Activated CD4-positive, CD25-positive, alpha-beta regulatory T cell treated with anti-CD3 and anti-CD28 coated beads, Interleukin-2, amount 50 U/mL, for 16 hours (primary cell): ENCODE results near the gene BRINP3.
"Not testable (repeated sequence)": the region's sequence is repeated elsewhere in the genome, so short reads cannot be mapped to it uniquely, and the experiment has no call there.

ENCODE experiments used
- DNase-seq: peaks from one replicate; pipeline ENCODE4 v3.0.0-alpha.2; 2020; ENCODE audit warnings: low read depth, low spot score

The BRINP3 gene

GRCh38 chr1:190183588-190183987 is 294.1 kb downstream of the BRINP3 start:
- no peak for DNase-seq

DNA sequence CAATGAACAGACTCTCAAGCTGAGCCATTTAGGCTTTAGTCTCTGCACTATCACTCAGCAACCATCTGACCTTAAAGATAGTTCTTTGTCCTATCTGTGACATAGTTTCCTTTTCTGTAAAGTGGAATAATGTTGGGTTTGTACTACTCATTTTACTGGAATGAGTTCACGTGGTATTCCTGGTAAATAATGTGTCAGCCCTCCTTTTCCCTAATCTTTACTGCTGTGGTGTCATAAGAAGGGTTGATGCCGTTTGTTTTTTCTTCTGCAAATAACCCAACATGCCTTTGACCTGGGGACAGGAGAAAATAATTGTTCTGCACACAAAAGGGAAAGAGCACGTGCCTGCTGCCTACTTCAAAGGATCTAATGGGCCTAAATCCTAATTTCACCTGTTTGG is 297.8 kb downstream of the BRINP3 start:
- DNase-seq, result no peak

- no peak for DNase-seq
These were observed 298.8 kb downstream of the BRINP3 start for GRCh38 chr1:190178827-190179226.

GRCh38 chr1:190177555-190177954 is 300.1 kb downstream of the BRINP3 start:
- DNase-seq, result no peak

DNA sequence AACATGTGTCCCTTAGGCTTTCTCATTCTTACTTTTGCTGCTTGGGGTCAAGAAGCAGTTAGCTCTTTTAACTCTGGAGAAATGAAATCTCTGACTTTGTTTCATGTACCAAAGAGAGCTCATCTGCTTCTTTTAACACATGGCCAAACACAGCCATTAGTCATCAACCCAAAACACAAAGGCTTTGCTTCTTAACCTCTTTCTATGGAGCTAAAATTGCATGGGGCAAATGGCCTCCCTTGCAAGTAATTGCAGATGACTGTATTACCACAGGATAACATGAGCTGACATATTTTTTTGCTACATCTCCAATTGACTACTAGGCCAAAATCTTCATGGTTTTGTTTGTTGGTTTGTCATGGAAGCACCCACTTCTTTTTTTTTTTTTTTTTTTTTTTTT is 300.9 kb downstream of the BRINP3 start:
- no peak for DNase-seq

GRCh38 chr1:190175320-190175719 is 302.3 kb downstream of the BRINP3 start:
- DNase-seq, result no peak

GRCh38 chr1:190172651-190173430 is 304.8 kb downstream of the BRINP3 start:
- no peak for DNase-seq

DNA sequence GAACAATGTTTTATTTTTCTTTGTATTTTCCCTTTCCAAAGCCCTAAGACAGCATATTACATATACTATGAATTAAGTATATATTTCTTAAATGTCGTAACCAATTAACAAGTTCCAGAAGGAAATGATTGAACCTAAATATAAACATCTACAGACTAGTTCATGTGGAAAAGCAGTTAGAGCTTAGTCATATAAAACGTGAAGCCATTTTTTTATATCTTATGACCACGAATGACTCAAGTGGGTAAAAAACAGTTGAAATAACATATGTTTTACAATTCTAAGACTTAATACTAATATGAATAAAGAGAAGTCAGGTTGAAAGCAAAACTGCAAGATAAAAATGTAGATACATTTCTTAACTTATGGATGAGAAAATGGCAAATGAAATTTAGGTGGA is 307.3 kb downstream of the BRINP3 start:
- no peak for DNase-seq

- no peak for DNase-seq
These were observed 308.2 kb downstream of the BRINP3 start for GRCh38 chr1:190169311-190170067.

- DNase-seq, result no peak
These were observed 308.8 kb downstream of the BRINP3 start for GRCh38 chr1:190168893-190169280.

GRCh38 chr1:190168116-190168892 is 309.4 kb downstream of the BRINP3 start:
- no peak for DNase-seq

DNA sequence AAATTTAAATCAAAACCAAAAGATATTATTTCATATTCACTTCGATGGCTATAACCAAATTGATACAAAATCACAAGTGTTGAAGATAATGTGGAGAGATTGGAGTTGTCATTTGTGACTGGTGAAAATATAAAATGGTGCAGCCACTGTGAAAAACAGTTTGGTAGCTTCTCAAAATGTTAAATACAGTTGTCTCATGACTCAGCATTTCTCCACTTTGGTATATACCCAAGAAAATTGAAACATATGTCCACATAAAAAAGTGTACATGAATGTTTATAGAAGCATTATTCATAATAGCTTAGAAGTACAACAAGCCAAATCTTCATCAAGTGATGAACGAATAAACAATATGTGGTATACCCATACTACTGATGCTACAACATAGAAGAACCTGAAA is 318.5 kb downstream of the BRINP3 start:
- DNase-seq, result no peak

GRCh38 chr1:190154744-190155143 is 322.9 kb downstream of the BRINP3 start:
- no peak for DNase-seq

- DNase-seq, result no peak
These were observed 330.0 kb downstream of the BRINP3 start for GRCh38 chr1:190147616-190148015.

DNA sequence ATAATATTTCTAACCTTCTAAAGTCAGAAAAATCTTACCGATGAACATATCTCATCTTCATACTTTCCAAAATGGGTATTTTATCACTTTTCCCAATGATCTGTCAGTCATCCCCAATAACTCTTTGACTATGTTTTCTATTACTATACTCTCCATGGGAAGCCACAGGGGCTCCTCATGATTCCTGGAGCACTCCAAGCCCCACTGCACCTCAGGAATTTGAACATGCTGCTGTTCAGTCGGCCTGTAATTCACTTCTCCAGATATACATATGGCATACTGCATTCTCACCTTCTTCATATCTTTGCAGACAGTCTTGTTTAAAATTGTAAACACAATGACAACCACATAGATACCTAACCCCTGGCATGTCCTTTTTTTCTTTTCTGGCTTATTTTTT is 333.0 kb downstream of the BRINP3 start:
- no peak for DNase-seq

DNA sequence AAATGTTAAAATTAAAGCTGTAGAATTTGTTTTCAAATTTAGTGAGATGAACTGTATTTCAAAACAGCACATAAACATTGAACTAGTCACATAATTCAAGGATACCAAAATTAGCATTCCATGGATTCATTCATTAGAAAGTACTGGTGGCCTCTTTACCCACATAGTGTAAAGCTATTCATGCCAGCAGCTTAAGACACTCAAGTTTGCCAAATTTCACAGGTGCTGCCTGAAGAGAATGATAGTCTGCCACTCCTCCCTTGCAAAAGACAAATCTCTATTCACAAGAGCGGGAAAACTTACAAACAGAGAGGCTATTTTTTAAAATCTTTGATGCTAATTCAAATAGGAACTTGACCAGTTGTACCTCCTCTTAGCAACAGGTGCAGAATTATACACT is 337.0 kb downstream of the BRINP3 start:
- no peak for DNase-seq

DNA sequence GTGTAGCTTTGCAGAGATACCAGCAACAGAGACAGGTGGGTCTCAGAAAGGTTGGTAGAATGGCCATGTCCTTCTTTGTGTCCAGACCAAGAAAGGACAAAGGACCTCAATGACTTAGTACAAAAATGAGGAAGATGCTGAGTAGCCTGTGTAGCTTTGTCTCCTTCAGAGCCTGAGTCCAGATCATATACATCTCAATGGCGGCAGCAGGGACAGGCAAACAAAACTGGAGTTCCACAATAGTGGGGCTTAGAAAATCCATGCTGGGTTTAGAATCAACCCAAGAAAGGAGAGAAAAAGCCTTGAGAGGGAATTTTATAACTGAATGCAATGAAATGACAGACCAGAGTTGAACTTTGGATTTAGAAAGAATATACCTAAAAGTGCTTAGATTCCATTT is 339.0 kb downstream of the BRINP3 start:
- no peak for DNase-seq

- DNase-seq, result no peak
These were observed 339.4 kb downstream of the BRINP3 start for GRCh38 chr1:190138266-190138665.

- DNase-seq, result no peak
These were observed 348.3 kb downstream of the BRINP3 start for GRCh38 chr1:190129366-190129765.

DNA sequence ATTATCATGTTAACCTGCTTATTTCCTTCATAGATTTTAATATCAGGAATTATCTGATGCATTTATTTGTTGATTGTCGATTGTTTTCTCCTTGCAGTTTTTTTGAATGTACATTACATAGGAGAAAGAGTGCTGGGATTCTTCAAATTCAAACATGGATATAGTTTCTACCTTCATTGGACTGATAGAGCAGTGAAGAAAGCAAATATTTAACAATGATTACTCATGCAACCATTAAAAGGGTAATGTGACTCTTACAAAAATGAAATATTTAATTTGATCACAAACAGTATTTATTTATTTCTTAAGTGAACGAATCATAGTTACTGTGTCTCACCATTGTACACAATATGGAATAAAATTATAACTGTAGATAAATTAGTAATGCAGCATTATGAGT is 350.9 kb downstream of the BRINP3 start:
- DNase-seq, result no peak

DNA sequence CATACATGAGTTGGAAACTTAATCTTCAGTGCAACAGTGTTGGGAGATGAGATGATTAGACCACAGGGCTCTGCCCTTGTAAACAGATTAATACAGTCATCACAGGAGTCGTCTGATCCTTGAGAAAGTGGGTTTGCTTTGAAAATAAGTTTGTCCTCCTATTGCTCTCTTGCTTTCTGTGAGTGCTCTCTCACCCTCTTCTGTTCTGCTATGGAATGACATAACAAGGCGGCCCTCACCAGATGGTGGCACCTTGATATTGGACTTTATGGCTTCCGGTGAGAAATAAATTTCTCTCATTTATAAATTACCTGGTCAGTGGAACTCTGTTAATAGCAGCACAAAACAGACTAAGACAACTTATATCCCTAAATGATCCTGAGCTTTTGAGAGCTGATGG is 353.6 kb downstream of the BRINP3 start:
- DNase-seq, result no peak

GRCh38 chr1:190120564-190120963 is 357.1 kb downstream of the BRINP3 start:
- not testable (repeated sequence) for DNase-seq
